ENCODE measurements around the gene ZHX3.

Gene ZHX3

GRCh38 chr20:41205313-41205712 lies 112.2 kb downstream of the ZHX3 start:
- Histone ChIP-seq H3K27ac (ENCODE audit: insufficient read depth in 1 of 2, low read depth in 1 of 2, low read length in 2 of 2, poor library complexity in 1 of 2, severe bottlenecking in 2 of 2) (no peak overlapping the region), H3K4me3 (ENCODE audit: control insufficient read depth in 1 of 7, extremely low read depth in 1 of 7, insufficient read depth in 4 of 7, low read depth in 2 of 7, low read length in 6 of 7) (no peak overlapping the region), H3K36me3 (ENCODE audit: control insufficient read depth in 4 of 4, insufficient read depth in 4 of 4, low read length in 3 of 4) (peaks cover 0 to 20% (median 10%) of the 10 kb centered on the region in 4 experiments), H3K4me1 (ENCODE audit: control extremely low read depth in 1 of 4, control insufficient read depth in 4 of 4, insufficient read depth in 4 of 4, low read length in 3 of 4) (no peaks in the 10 kb centered on the region), H3K27me3 (replicated peaks in 2 of 5; ENCODE audit: control insufficient read depth in 4 of 5, insufficient read depth in 5 of 5, low read length in 4 of 5) (no peaks in the 10 kb centered on the region), H3K9me3 (ENCODE audit: control extremely low read depth in 1 of 5, control insufficient read depth in 4 of 5, insufficient read depth in 2 of 5, low read depth in 1 of 5, low read length in 4 of 5) (peaks cover 0 to 29% (median 14%) of the 10 kb centered on the region in 5 experiments)
- DNase-seq, result no peak
- WGBS (ENCODE audit: insufficient coverage), result over 99% methylated on average over 10 of the region's 11 CpGs
- POLR2A ChIA-PET, result no interaction called here
- CTCF ChIA-PET, result no interaction called here

- Histone ChIP-seq H3K27me3 (replicated peaks in 2 of 5; ENCODE audit: control insufficient read depth in 4 of 5, insufficient read depth in 5 of 5, low read length in 4 of 5) (no peaks in the 10 kb centered on the region), H3K4me1 (ENCODE audit: control extremely low read depth in 1 of 4, control insufficient read depth in 4 of 4, insufficient read depth in 4 of 4, low read length in 3 of 4) (no peaks in the 10 kb centered on the region), H3K9me3 (ENCODE audit: control extremely low read depth in 1 of 5, control insufficient read depth in 4 of 5, insufficient read depth in 2 of 5, low read depth in 1 of 5, low read length in 4 of 5) (peaks cover 0 to 35% (median 15%) of the 10 kb centered on the region in 5 experiments), H3K36me3 (ENCODE audit: control insufficient read depth in 4 of 4, insufficient read depth in 4 of 4, low read length in 3 of 4) (peaks cover 0 to 20% (median 11%) of the 10 kb centered on the region in 4 experiments), H3K4me3 (ENCODE audit: control insufficient read depth in 1 of 7, extremely low read depth in 1 of 7, insufficient read depth in 4 of 7, low read depth in 2 of 7, low read length in 6 of 7) (no peak overlapping the region), H3K27ac (ENCODE audit: insufficient read depth in 1 of 2, low read depth in 1 of 2, low read length in 2 of 2, poor library complexity in 1 of 2, severe bottlenecking in 2 of 2) (no peak overlapping the region)
- ChIA-PET CTCF (interaction anchor here (1.1 to 1.5 kb wide), 2 partner anchors 19 to 136 kb away, joined by 4 read pairs; partner anchors contain the start of gene LPIN3), POLR2A (no interaction called here)
- 100% methylated on average over 6 of the region's 8 CpGs for WGBS (ENCODE audit: insufficient coverage)
- DNase-seq, result no peak
These were observed 112.9 kb downstream of the ZHX3 start for GRCh38 chr20:41204304-41205265.

- H3K27me3 ChIP-seq (replicated peaks in 2 of 5; ENCODE audit: control insufficient read depth in 4 of 5, insufficient read depth in 5 of 5, low read length in 4 of 5), result no peaks in the 10 kb centered on the region
- no peaks in the 10 kb centered on the region for H3K4me1 ChIP-seq (ENCODE audit: control extremely low read depth in 1 of 4, control insufficient read depth in 4 of 4, insufficient read depth in 4 of 4, low read length in 3 of 4)
- CTCF ChIA-PET, result interaction anchor here (1.1 to 1.5 kb wide), 2 partner anchors 20 to 137 kb away, joined by 4 read pairs; partner anchors contain the start of gene LPIN3
- H3K36me3 ChIP-seq (ENCODE audit: control insufficient read depth in 4 of 4, insufficient read depth in 4 of 4, low read length in 3 of 4), result peaks cover 0 to 20% (median 11%) of the 10 kb centered on the region in 4 experiments
- H3K4me3 ChIP-seq (ENCODE audit: control insufficient read depth in 1 of 7, extremely low read depth in 1 of 7, insufficient read depth in 4 of 7, low read depth in 2 of 7, low read length in 6 of 7), result no peak overlapping the region
- no peak overlapping the region for H3K27ac ChIP-seq (ENCODE audit: insufficient read depth in 1 of 2, low read depth in 1 of 2, low read length in 2 of 2, poor library complexity in 1 of 2, severe bottlenecking in 2 of 2)
- no peak for DNase-seq
- POLR2A ChIA-PET, result no interaction called here
- peaks cover 0 to 43% (median 22%) of the 10 kb centered on the region in 5 experiments for H3K9me3 ChIP-seq (ENCODE audit: control extremely low read depth in 1 of 5, control insufficient read depth in 4 of 5, insufficient read depth in 2 of 5, low read depth in 1 of 5, low read length in 4 of 5)
- 98% methylated on average over 9 of the region's 9 CpGs for WGBS (ENCODE audit: insufficient coverage)
These were observed 113.9 kb downstream of the ZHX3 start for GRCh38 chr20:41203660-41204059.

- 98% methylated on average over 10 of the region's 10 CpGs for WGBS (ENCODE audit: insufficient coverage)
- POLR2A ChIA-PET, result interaction anchor here (0.6 kb wide), 1 partner anchor 20 kb away, joined by 3 read pairs; no protein-coding TSS in a partner anchor
- H3K9me3 ChIP-seq (ENCODE audit: control extremely low read depth in 1 of 5, control insufficient read depth in 4 of 5, insufficient read depth in 2 of 5, low read depth in 1 of 5, low read length in 4 of 5), result peaks cover 2 to 46% (median 22%) of the 10 kb centered on the region in 5 experiments
- no peaks in the 10 kb centered on the region for H3K4me1 ChIP-seq (ENCODE audit: control extremely low read depth in 1 of 4, control insufficient read depth in 4 of 4, insufficient read depth in 4 of 4, low read length in 3 of 4)
- CTCF ChIA-PET, result interaction anchor here (1.0 to 1.1 kb wide), 2 partner anchors 22 to 29 kb away, joined by 4 to 5 read pairs; no protein-coding TSS in a partner anchor
- no peak overlapping the region for H3K27ac ChIP-seq (ENCODE audit: insufficient read depth in 1 of 2, low read depth in 1 of 2, low read length in 2 of 2, poor library complexity in 1 of 2, severe bottlenecking in 2 of 2)
- H3K36me3 ChIP-seq (ENCODE audit: control insufficient read depth in 4 of 4, insufficient read depth in 4 of 4, low read length in 3 of 4), result peaks cover 0 to 20% (median 11%) of the 10 kb centered on the region in 4 experiments
- no peaks in the 10 kb centered on the region for H3K27me3 ChIP-seq (replicated peaks in 2 of 5; ENCODE audit: control insufficient read depth in 4 of 5, insufficient read depth in 5 of 5, low read length in 4 of 5)
- DNase-seq, result no peak
- no peak overlapping the region for H3K4me3 ChIP-seq (ENCODE audit: control insufficient read depth in 1 of 7, extremely low read depth in 1 of 7, insufficient read depth in 4 of 7, low read depth in 2 of 7, low read length in 6 of 7)
These were observed 115.1 kb downstream of the ZHX3 start for GRCh38 chr20:41202426-41202825.

GRCh38 chr20:41201760-41202159 lies 115.8 kb downstream of the ZHX3 start:
- CTCF ChIA-PET, result interaction anchor here (1.0 to 1.5 kb wide), 3 partner anchors 12 to 66 kb away, joined by 3 to 5 read pairs (median 4); no protein-coding TSS in a partner anchor
- DNase-seq, result no peak
- POLR2A ChIA-PET, result interaction anchor here (0.6 kb wide), 1 partner anchor 19 kb away, joined by 3 read pairs; no protein-coding TSS in a partner anchor
- Histone ChIP-seq H3K4me3 (ENCODE audit: control insufficient read depth in 1 of 7, extremely low read depth in 1 of 7, insufficient read depth in 4 of 7, low read depth in 2 of 7, low read length in 6 of 7) (no peak overlapping the region), H3K9me3 (ENCODE audit: control extremely low read depth in 1 of 5, control insufficient read depth in 4 of 5, insufficient read depth in 2 of 5, low read depth in 1 of 5, low read length in 4 of 5) (peaks cover 2 to 46% (median 22%) of the 10 kb centered on the region in 5 experiments), H3K36me3 (ENCODE audit: control insufficient read depth in 4 of 4, insufficient read depth in 4 of 4, low read length in 3 of 4) (peaks cover 0 to 20% (median 11%) of the 10 kb centered on the region in 4 experiments), H3K27ac (ENCODE audit: insufficient read depth in 1 of 2, low read depth in 1 of 2, low read length in 2 of 2, poor library complexity in 1 of 2, severe bottlenecking in 2 of 2) (no peak overlapping the region), H3K27me3 (replicated peaks in 2 of 5; ENCODE audit: control insufficient read depth in 4 of 5, insufficient read depth in 5 of 5, low read length in 4 of 5) (no peaks in the 10 kb centered on the region), H3K4me1 (ENCODE audit: control extremely low read depth in 1 of 4, control insufficient read depth in 4 of 4, insufficient read depth in 4 of 4, low read length in 3 of 4) (no peaks in the 10 kb centered on the region)
- 93% methylated on average over 5 of the region's 8 CpGs for WGBS (ENCODE audit: insufficient coverage)

GRCh38 chr20:41200446-41201202 lies 116.9 kb downstream of the ZHX3 start:
- ChIA-PET CTCF (interaction anchor here (1.0 to 1.5 kb wide), 2 partner anchors 13 to 65 kb away, joined by 3 to 4 read pairs; no protein-coding TSS in a partner anchor), POLR2A (no interaction called here)
- WGBS (ENCODE audit: insufficient coverage), result 100% methylated on average over 2 of the region's 3 CpGs
- Histone ChIP-seq H3K27ac (ENCODE audit: insufficient read depth in 1 of 2, low read depth in 1 of 2, low read length in 2 of 2, poor library complexity in 1 of 2, severe bottlenecking in 2 of 2) (no peak overlapping the region), H3K4me3 (ENCODE audit: control insufficient read depth in 1 of 7, extremely low read depth in 1 of 7, insufficient read depth in 4 of 7, low read depth in 2 of 7, low read length in 6 of 7) (no peak overlapping the region), H3K36me3 (ENCODE audit: control insufficient read depth in 4 of 4, insufficient read depth in 4 of 4, low read length in 3 of 4) (peaks cover 0 to 20% (median 11%) of the 10 kb centered on the region in 4 experiments), H3K27me3 (replicated peaks in 2 of 5; ENCODE audit: control insufficient read depth in 4 of 5, insufficient read depth in 5 of 5, low read length in 4 of 5) (no peaks in the 10 kb centered on the region), H3K9me3 (ENCODE audit: control extremely low read depth in 1 of 5, control insufficient read depth in 4 of 5, insufficient read depth in 2 of 5, low read depth in 1 of 5, low read length in 4 of 5) (peaks cover 2 to 46% (median 22%) of the 10 kb centered on the region in 5 experiments), H3K4me1 (ENCODE audit: control extremely low read depth in 1 of 4, control insufficient read depth in 4 of 4, insufficient read depth in 4 of 4, low read length in 3 of 4) (no peaks in the 10 kb centered on the region)
- no peak for DNase-seq
